HepG2 (cell line): ENCODE results near the gene HID1. TPM values are rescaled to one million over a fixed set of nuclear protein-coding genes. Genes with fewer than 3 reads are reported as not detected.

Experiments used
- BORCS8-MEF2B ChIP-seq: sonication (generic); formaldehyde crosslinking; IDR thresholded peaks from 2 replicates; pipeline ENCODE4 v1.8.0; 2022; ENCODE audit warnings: mild to moderate bottlenecking, missing genetic modification reagents
- GATAD2A ChIP-seq: IDR thresholded peaks from 2 replicates; pipeline ENCODE4 v1.6.1; 2016
- GPN1 ChIP-seq: sonication (generic); formaldehyde crosslinking; IDR thresholded peaks from 2 replicates; pipeline ENCODE4 v1.5.1; 2020; ENCODE audit warnings: missing genetic modification reagents, borderline replicate concordance
- HOXA3 ChIP-seq: sonication (generic); formaldehyde crosslinking; IDR thresholded peaks from 2 replicates; pipeline ENCODE4 v1.5.0; 2020; ENCODE audit warnings: missing genetic modification reagents
- KDM4B ChIP-seq: sonication (generic); formaldehyde crosslinking; IDR thresholded peaks from 2 replicates; pipeline ENCODE4 v1.4.0; 2020; ENCODE audit warnings: missing genetic modification reagents
- MYC ChIP-seq: sonication (generic); formaldehyde crosslinking; IDR thresholded peaks from 2 replicates; pipeline ENCODE4 v1.9.0; 2021; ENCODE audit warnings: missing genetic modification reagents, borderline replicate concordance
- NFKB2 ChIP-seq: sonication (generic); formaldehyde crosslinking; IDR thresholded peaks from 2 replicates; pipeline ENCODE4 v1.4.0; 2020; ENCODE audit warnings: missing genetic modification reagents, borderline replicate concordance
- NR2F1 ChIP-seq, 2 experiments: fragments of 450-650 bp in 1 of 2; formaldehyde crosslinking in 1 of 2; IDR thresholded peaks; 2 replicates each; pipeline versions ENCODE4 v1.5.0 to v1.6.1; 2016 to 2020; ENCODE audit warnings: mild to moderate bottlenecking in 1 of 2, missing compliant biosample characterization in 1 of 2, missing genetic modification reagents in 1 of 2, moderate library complexity in 1 of 2
- NR2F6 ChIP-seq, 2 experiments: IDR thresholded peaks; 2 replicates each; pipeline ENCODE4 v1.6.1; 2016; ENCODE audit warnings: antibody characterized with exemption in 1 of 2, mild to moderate bottlenecking in 1 of 2
- RARA ChIP-seq: IDR thresholded peaks from 2 replicates; pipeline ENCODE4 v1.6.1; 2016; ENCODE audit warnings: missing genetic modification reagents, missing compliant biosample characterization
- RBM39 ChIP-seq: fragments of 200-400 bp; formaldehyde crosslinking; IDR thresholded peaks from one replicate; pipeline ENCODE4 v1.6.1; 2018; ENCODE audit warnings: antibody characterized with exemption, mild to moderate bottlenecking, low read depth, low read length; ENCODE audit not compliant: poor library complexity, severe bottlenecking
- STAG1 ChIP-seq: sonication (generic); formaldehyde crosslinking; IDR thresholded peaks from 2 replicates; pipeline ENCODE4 v1.4.0; 2020; ENCODE audit warnings: missing genetic modification reagents
- ZNF274 ChIP-seq: sonication (generic); formaldehyde crosslinking; IDR thresholded peaks from 2 replicates; pipeline ENCODE4 v1.5.1; 2020; ENCODE audit warnings: mild to moderate bottlenecking, missing genetic modification reagents
- ZNF761 ChIP-seq: sonication (generic); formaldehyde crosslinking; conservative IDR thresholded peaks from 2 replicates; pipeline ENCODE4 v1.4.0; 2020; ENCODE audit warnings: mild to moderate bottlenecking, missing genetic modification reagents
- polyA plus RNA-seq, 8 experiments: library from polyadenylated mRNA; depleted of rRNA in 3 of 8; stranded (reverse) in 7 of 8; unstranded in 1 of 8; fragments of >200 nt; fragmentation: Illumina TruSeq in 4 of 8; extraction: Trizol in 4 of 8; gene quantifications; 2 replicates each; pipeline versions ENCODE4 v1.2.1 to v1.2.3, GENCODE V29; 2011 to 2016; ENCODE audit warnings: low read depth in 4 of 8, missing spikeins in 1 of 8, mixed read lengths in 1 of 8; ENCODE audit not compliant: insufficient read depth in 1 of 8
- total RNA-seq, 5 experiments: library from RNA; depleted of rRNA; stranded (reverse); fragments of >200 nt; fragmentation: Illumina TruSeq; extraction: Trizol; gene quantifications; 2 replicates each; pipeline ENCODE4 v1.2.3, GENCODE V29; 2016; ENCODE audit warnings: low read depth in 1 of 5
- TF ChIP-seq, protein P1 (sequence below): sonication (generic); formaldehyde crosslinking; IDR thresholded peaks from 2 replicates; pipeline ENCODE4 v1.4.0; 2020; ENCODE audit warnings: missing genetic modification reagents
- TF ChIP-seq, protein P2 (sequence below), 2 experiments: sonication (generic) in 1 of 2; formaldehyde crosslinking in 1 of 2; IDR thresholded peaks; 2 replicates each; pipeline versions ENCODE4 v1.4.0 to v1.6.1; 2018 to 2020; ENCODE audit warnings: missing genetic modification reagents in 2 of 2, borderline replicate concordance in 1 of 2, low read depth in 1 of 2, mild to moderate bottlenecking in 1 of 2, missing biosample characterization in 1 of 2
- TF ChIP-seq, protein P3 (sequence below): sonication (generic); formaldehyde crosslinking; IDR thresholded peaks from 2 replicates; pipeline ENCODE4 v1.8.1; 2023; ENCODE audit warnings: mild to moderate bottlenecking, missing genetic modification reagents
- TF ChIP-seq, protein P4 (sequence below): sonication (generic); formaldehyde crosslinking; IDR thresholded peaks from 2 replicates; pipeline ENCODE4 v1.4.0; 2020; ENCODE audit warnings: missing genetic modification reagents
- TF ChIP-seq, protein P5 (sequence below): sonication (generic); formaldehyde crosslinking; IDR thresholded peaks from 2 replicates; pipeline ENCODE4 v1.5.0; 2020; ENCODE audit warnings: mild to moderate bottlenecking, missing genetic modification reagents, moderate library complexity

Gene HID1
- total and polyA plus RNA-seq, 2 of the 13 experiments (the other 11 are each of a cell fraction or from before 2014, with no cell fraction given), result 2.1 to 10.6 TPM

DNA sequence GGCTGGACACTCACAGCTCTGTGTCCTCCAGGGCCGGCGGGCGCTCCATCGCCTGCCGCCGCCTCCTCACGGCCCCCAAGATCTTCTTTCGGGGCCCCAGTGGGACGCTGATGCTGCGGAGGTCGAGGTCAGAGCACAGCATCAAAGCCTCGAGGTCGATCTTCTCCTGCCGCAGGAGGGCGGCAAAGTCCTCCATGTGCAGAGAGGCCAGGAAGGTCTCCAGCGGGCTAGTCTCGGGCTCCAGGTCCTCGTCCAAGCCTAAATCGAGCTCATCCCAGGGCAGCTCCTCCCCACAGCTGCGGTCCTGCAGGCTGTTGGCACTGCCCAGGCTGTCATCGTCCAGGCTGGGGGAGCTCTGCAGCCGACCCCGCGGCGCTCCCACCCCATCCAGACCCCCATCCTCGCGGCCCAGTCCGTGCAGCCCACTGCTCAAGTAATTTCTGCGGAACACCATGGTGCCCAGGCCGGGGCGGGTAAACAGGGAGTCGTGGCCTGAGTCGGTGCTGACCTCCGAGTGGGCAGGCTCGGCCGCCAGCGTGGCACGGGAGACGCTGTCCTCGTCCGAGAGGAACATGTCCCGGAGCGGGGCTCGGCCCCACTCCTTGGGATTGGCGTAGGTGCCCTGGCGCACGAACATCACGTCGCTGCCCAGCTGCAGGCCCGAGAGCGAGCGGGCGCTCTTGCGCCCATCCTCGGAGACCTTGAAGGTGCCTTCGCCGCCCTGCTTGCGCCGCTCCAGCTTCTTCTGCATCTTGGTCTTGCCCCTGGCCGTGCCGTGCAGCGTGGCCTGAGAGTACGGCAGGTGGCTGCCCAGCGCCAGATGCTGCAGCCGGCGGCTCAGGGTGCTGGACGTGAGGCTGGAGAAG is 52.9 kb downstream of the HID1 start (continued):
- TF ChIP-seq, protein P1, sequence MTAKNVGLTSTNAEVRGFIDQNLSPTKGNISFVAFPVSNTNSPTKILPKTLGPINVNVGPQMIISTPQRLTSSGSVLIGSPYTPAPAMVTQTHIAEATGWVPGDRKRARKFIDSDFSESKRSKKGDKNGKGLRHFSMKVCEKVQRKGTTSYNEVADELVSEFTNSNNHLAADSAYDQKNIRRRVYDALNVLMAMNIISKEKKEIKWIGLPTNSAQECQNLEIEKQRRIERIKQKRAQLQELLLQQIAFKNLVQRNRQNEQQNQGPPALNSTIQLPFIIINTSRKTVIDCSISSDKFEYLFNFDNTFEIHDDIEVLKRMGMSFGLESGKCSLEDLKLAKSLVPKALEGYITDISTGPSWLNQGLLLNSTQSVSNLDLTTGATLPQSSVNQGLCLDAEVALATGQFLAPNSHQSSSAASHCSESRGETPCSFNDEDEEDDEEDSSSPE (CRISPR knock-in tag), result 0 out of 2 replicates have a peak, but pooled peaks have one; percentile 35
- TF ChIP-seq RBM39 (no peak), GPN1 (CRISPR knock-in tag) (no peak), RARA (CRISPR knock-in tag) (0 out of 2 replicates have a peak, but pooled peaks have one; percentile 40), HOXA3 (CRISPR knock-in tag) (0 out of 2 replicates have a peak, but pooled peaks have one; percentile 11), MYC (CRISPR knock-in tag) (peak; percentile 4; the same call in 1 of the 2 replicates), NR2F6 (IDR thresholded peaks at IDR 0.05) (peak; percentile 60; the same call in 1 of the 2 replicates), NR2F6 (CRISPR knock-in tag; IDR thresholded peaks at IDR 0.05) (peak; percentile 81), NR2F1 (CRISPR knock-in tag; IDR thresholded peaks at IDR 0.05) (peak in 1 of 2 experiments; percentile 61; a peak in 1 of 4 replicates), ZNF274 (CRISPR knock-in tag) (peak; percentile 49; the same call in 1 of the 2 replicates), ZNF761 (CRISPR knock-in tag) (no peak), BORCS8-MEF2B (CRISPR knock-in tag) (no peak), STAG1 (CRISPR knock-in tag) (peak; percentile 85), KDM4B (no peak), NFKB2 (CRISPR knock-in tag) (0 out of 2 replicates have a peak, but pooled peaks have one; percentile 61), GATAD2A (CRISPR knock-in tag) (peak; percentile 13; the same call in 1 of the 2 replicates)
- TF ChIP-seq, protein P2, sequence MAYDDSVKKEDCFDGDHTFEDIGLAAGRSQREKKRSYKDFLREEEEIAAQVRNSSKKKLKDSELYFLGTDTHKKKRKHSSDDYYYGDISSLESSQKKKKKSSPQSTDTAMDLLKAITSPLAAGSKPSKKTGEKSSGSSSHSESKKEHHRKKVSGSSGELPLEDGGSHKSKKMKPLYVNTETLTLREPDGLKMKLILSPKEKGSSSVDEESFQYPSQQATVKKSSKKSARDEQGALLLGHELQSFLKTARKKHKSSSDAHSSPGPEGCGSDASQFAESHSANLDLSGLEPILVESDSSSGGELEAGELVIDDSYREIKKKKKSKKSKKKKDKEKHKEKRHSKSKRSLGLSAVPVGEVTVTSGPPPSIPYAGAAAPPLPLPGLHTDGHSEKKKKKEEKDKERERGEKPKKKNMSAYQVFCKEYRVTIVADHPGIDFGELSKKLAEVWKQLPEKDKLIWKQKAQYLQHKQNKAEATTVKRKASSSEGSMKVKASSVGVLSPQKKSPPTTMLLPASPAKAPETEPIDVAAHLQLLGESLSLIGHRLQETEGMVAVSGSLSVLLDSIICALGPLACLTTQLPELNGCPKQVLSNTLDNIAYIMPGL (CRISPR knock-in tag; IDR thresholded peaks at IDR 0.05; ENCODE audit: borderline replicate concordance in 1 of 2, low read depth in 1 of 2), result 0 out of 4 replicates have a peak, but pooled peaks of 1 of the 2 experiments have one; percentile 27
- TF ChIP-seq, protein P3, sequence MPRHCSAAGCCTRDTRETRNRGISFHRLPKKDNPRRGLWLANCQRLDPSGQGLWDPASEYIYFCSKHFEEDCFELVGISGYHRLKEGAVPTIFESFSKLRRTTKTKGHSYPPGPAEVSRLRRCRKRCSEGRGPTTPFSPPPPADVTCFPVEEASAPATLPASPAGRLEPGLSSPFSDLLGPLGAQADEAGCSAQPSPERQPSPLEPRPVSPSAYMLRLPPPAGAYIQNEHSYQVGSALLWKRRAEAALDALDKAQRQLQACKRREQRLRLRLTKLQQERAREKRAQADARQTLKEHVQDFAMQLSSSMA, result 0 out of 2 replicates have a peak, but pooled peaks have one; percentile 27
- TF ChIP-seq, protein P4, sequence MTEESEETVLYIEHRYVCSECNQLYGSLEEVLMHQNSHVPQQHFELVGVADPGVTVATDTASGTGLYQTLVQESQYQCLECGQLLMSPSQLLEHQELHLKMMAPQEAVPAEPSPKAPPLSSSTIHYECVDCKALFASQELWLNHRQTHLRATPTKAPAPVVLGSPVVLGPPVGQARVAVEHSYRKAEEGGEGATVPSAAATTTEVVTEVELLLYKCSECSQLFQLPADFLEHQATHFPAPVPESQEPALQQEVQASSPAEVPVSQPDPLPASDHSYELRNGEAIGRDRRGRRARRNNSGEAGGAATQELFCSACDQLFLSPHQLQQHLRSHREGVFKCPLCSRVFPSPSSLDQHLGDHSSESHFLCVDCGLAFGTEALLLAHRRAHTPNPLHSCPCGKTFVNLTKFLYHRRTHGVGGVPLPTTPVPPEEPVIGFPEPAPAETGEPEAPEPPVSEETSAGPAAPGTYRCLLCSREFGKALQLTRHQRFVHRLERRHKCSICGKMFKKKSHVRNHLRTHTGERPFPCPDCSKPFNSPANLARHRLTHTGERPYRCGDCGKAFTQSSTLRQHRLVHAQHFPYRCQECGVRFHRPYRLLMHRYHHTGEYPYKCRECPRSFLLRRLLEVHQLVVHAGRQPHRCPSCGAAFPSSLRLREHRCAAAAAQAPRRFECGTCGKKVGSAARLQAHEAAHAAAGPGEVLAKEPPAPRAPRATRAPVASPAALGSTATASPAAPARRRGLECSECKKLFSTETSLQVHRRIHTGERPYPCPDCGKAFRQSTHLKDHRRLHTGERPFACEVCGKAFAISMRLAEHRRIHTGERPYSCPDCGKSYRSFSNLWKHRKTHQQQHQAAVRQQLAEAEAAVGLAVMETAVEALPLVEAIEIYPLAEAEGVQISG, result peak; percentile 18; the same call in 1 of the 2 replicates
- TF ChIP-seq, protein P5, sequence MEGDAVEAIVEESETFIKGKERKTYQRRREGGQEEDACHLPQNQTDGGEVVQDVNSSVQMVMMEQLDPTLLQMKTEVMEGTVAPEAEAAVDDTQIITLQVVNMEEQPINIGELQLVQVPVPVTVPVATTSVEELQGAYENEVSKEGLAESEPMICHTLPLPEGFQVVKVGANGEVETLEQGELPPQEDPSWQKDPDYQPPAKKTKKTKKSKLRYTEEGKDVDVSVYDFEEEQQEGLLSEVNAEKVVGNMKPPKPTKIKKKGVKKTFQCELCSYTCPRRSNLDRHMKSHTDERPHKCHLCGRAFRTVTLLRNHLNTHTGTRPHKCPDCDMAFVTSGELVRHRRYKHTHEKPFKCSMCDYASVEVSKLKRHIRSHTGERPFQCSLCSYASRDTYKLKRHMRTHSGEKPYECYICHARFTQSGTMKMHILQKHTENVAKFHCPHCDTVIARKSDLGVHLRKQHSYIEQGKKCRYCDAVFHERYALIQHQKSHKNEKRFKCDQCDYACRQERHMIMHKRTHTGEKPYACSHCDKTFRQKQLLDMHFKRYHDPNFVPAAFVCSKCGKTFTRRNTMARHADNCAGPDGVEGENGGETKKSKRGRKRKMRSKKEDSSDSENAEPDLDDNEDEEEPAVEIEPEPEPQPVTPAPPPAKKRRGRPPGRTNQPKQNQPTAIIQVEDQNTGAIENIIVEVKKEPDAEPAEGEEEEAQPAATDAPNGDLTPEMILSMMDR (CRISPR knock-in tag), result peak; percentile 91
